Activated T-cell treated with anti-CD3 and anti-CD28 coated beads for 1 hour (primary cell): ENCODE data around the gene ROCK2.
A peak's percentile ranks its signal among the peaks of the same experiment; 100 is the strongest.

Experiments used
- DNase-seq: peaks from one replicate; pipeline ENCODE4 v3.0.0-alpha.2; 2020; ENCODE audit warnings: low read depth

The ROCK2 gene

DNA sequence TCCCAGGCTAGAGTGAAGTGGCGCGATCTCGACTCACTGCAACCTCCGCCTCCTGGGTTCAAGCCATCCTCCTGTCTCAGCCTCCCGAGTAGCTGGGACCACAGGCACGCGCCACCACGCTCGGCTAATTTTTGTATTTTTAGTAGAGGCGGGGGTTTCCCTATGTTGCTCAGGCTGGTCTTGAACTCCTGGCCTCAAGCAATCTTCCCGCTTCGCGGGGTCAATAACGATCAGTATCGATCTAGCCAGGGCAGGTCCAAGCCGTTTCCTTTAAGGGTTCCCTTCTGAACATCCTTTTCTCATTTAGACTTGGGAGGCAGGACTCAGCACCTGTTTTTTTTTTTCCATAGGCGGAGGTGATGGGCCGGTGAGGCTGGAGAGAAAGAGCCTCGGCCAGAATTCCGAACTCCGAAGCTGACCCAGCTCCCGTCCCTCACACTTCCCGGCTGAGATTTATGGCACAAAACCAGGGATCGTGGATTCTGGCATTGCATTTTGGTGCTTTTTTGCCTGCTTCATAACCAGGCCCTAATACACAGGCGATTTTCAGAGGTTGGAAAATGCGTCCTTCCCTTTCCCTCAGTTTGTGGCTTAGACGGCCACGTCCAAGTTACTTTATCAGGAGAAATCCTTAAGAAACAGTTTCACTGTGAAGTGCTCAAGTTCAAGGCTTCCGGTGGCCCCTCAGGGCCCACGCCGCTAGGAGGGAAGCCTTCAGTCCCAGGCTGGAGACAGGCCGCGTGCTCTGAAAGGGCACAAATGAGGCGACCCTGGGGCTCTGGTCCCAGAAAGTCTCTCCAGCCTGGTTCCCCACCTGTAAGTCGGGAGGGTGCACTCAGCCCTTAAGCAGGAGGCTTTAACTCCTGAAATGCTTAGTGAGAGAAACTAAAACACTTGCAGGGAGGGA, 190.2 kb downstream of the ROCK2 start:
- peak; percentile 9 for DNase-seq

DNA sequence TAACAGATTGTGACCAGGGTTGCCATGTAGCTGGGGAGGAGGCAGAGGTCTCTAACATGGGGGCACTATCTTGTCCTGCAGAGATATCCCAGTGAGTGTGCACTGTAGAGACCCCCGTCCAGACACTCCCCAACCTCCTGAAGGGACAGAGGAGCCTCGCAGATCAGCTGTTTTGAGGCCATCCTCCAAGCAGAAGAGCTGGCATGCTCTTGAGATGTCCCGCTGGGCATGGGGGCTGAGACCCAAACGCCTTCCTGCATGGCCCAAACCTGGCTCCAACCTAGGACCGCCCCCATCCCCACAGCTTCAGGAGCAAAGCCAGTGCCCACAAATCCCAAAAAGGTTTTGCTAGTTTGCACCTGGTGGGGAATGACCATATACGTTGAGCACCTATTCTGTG, 191.8 kb downstream of the ROCK2 start:
- DNase-seq = no peak

DNA sequence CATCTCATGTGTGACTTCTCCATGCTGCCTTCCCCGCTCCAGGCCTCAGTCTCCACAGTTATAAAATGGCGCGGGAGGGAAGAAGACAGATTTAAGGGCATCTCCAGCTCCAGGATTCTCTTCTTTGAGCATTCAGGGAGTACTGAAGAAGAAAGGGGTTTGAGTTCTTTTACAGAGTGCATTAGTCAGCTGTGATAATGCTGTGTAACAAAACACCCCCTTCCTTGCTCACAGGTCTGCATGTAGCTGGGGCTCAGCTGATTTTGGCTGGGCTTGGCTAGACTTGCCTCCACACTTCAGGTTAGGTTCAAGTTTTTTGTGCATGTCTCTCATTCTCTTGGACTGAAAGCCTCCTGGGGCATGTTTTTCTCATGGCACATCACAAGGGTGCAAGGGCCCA, 197.2 kb downstream of the ROCK2 start:
- DNase-seq = no peak

DNA sequence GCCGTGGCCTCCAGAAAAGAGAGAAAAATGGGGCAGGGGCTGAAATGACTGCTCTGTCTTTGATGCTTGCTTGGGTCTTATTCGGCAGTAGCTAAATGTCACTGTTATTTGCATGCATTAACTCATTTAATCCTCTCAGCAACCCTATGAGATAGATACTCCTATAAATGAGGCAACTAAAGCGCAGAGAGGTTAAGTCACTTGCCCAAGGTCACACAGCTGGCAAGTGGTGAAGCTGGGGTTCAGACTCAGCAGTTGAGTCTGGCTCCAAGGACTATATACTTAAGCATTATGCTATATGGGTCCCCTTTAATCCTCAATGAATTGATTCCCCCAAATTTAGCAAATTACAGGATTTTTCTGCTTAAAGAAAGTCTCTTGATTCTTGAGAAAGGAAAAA, 198.4 kb downstream of the ROCK2 start:
- DNase-seq = no peak

DNA sequence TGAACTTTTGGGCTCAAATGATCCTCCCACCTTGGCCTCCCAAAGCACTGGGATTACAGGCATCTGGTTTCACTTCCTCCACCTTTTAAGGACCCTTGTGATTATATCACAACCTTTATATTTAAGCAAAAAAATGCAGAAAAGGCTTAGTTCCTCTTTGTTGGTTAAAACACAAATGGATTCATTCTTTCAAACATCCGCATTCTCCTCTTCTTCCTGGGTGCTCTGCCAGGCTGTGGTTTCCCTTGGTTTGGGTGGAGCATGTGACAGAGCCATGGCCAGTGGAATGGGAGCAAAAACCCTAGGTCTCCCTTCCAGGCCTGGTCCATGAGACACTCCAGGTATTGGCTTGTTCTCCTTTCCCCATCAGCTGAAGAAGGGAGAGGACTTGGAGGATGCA, 199.1 kb downstream of the ROCK2 start:
- DNase-seq = no peak

DNA sequence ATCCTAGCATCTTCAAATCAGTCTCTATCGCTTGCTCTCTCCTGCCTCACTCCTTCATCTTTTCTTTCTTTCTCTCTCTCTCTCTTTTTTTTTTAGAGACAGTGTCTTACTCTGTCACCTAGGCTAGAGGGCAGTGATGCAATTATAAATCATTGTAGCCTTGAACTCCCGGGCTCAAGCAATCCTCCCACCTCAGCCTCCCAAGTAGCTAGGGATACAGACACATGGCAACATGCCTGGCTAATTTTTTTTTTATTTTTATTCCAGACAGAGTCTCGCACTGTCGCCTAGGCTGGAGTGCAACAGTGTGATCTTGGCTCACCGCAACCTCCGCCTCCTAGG, 199.7 kb downstream of the ROCK2 start:
- DNase-seq = no peak

DNA sequence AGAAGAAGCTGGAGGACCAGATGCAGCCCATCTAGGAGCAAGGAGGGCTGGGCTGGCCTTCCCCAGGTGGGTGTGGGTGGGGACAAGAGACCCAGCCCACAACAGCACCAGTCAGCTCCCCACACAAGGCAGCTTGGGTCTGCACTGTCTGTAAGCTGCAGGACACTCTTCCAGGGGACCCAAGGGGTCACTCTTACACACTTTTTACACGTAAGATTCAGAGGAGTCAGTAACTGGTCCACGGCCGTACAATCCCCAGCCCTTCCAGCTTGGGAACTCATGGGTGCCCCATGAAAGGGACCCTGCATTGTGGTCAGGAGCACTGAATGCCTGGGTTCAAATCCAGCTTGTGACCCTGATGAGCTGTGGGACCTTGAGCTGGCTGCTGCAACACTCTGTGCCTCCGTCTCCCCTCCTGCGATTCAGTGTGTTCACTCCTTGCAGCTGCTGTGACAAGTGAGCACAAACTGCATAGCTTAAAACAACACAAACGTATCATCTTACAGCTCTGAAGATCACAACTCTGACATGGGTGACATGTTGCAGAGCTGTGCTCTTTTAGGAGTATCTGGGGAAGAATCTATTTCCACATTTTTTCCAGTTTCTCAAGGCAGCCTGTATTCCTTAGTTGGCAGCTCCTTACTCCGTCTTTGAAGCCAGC, 200.2 kb downstream of the ROCK2 start:
- no peak for DNase-seq

DNA sequence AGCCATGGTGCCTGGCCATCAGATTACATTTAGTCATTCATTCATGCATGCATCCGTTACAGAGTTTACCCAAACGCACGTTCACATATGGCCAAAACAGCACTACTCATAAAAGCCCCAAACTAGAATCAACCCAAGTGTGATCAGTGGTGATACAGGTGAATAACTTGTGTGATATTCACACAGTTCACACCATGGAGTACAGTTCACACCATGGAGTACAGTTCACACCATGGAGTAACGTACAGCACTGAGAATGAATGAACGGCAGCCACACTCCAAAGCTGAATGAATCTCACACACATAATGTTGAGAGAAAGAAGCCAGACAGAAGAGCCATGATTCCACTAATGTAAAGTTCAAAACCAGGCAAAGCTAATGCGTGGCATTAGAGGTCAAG, 201.4 kb downstream of the ROCK2 start:
- no peak for DNase-seq

DNA sequence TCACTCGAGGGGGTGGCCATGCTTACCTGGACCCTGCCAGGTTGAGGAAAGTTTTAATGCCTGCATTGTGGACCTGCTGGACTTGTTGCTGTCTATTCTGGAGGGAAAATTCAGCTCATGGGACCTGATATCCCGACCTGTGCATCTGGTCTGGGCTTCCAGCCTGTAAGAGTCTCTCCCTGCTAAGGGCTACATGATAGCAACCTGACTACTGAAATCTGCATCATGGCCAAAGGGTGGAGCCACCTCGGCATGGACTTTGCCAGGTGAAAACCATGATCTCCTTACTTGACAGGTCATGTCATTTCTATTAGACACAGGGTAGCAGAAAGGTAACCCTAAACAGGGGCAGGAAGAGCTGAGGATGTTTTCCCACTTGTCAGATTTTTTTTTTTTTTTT, 202.1 kb downstream of the ROCK2 start:
- no peak for DNase-seq

DNA sequence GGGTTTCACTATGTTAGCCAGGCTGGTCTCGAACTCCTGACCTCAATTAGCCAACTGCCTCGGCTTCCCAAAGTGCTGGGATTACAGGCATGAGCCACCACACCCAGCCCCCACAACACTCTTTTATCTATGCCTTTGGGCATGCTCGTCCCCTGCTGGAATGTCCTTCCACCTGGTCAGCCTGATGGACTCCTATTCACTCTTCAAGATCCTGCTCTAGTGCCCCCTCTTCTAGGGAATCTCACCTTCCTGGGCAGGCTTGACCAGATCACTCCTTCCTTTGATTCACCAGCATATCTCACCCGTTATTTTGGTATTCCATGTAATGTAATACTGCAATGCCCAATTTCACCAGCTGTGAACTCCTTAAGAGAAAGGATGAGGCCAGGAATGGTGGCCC, 203.1 kb downstream of the ROCK2 start:
- DNase-seq = no peak

DNA sequence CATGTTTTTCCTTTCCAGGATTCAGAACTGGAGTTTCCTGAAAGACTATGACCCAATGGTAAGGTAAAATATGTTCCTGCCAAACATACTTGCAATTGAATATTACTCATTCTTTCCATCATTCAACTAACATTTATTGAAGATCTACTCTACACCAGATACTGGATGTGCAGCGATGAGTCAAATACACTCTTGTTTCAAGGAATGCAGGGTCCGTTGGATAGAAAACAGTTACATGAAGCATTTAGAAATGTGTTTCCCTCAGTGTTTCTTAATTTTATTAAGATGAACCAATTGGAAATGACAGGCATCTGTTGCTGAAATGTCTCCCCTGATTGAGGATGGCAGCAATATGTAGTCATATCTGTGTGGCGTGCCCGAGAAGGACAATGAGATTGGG, 203.9 kb downstream of the ROCK2 start:
- DNase-seq = no peak

DNA sequence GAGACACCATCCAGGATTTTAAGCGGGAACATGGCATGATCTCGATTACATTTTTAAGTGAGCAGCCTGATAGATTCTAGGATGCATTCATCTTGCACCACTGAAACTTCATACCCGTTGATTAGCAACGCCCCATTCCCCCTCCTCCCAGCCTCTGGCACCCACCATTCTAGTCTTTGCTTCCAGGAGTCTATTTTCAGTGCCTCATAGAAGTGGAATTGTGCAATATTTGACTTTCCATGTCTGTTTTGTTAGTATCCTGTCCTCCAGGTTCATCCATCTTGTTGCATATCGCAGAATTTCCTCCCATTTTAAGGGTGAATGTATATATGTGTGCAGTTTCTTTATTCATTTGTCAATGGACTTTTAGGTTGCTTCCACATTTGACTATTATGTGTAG, 210.1 kb downstream of the ROCK2 start:
- DNase-seq = no peak

DNA sequence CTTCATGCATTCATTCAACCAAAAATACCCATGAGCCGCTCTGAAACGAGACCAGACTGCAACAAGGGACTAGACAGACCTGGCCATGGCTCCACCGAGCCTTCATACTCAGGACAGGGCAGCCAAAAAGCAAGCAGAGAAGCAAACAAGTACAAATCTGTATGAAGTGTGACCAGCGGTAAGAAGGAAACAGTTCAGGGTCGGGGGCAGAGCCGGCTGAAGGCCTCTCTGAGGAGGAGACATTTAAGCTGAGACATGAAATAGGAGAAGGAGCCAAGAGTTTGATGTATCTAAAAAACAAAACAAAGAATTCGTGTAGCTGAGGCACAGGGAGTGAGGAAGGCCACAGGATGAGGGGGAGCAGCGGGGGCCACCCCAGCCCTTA, 210.5 kb downstream of the ROCK2 start:
- no peak for DNase-seq

DNA sequence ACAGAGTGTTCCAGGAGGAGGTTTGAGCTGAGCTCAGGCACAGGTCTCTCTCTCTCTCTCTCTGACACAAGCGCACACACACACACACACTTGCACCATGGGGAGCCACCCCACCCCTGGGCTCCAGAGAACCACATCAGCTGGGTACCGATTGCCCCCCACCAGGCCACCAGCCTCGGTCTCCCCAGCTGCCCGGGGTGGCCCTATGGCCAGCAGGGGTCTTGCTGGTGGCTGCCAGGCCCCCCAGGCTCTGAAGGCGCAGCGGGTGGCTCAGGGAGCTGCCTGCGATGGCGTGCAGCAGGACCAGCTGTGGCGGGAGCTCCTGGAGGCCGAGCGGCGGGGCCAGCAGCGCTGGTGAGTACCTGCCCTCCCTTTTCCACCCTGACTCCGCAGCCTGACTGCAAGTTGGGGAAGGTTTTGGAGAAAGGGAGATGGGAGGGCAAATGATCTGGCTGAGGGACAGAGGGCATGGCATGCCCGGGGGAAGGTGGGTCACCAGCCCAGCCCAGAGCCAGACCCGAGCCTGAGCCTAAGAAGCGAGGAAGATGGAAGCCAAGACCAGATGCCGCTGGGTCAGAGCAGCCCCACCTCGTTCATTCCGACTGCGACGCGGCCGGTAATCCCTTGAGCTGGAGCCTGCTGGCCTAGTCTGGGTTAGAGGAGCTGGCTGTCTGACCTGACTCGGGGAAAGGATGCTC, 211.0 kb downstream of the ROCK2 start:
- DNase-seq = no peak

DNA sequence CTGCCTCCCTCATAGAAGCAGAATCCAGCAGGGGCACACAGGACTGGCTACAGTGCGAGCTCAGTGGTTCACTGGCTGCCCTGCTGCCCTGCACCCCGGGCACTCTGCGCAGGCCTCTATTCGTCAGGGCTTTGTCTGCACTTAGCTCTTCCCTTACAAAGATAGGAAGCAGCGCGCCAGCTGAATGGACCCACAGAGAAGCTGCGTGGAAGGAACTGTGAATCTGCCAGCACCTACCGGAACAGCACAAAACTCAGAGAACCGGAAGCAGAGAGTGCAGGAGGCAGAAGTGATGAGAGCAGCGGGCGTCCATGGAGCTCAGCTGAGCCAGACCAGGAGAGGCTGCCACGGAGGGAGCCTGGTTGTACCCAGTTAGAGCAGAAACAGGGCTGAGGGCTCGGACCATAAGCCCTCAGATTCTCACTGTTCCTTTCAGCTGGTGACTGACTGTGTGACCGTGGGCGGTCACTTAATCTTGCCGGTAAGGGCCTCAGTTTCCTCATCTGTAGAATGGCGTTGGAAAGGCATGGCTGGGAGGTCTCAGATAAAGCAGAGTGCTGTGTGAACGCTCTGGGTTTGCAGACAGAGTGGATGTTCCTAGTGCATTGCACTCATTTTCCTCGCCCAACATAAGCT, 212.3 kb downstream of the ROCK2 start:
- no peak for DNase-seq

DNA sequence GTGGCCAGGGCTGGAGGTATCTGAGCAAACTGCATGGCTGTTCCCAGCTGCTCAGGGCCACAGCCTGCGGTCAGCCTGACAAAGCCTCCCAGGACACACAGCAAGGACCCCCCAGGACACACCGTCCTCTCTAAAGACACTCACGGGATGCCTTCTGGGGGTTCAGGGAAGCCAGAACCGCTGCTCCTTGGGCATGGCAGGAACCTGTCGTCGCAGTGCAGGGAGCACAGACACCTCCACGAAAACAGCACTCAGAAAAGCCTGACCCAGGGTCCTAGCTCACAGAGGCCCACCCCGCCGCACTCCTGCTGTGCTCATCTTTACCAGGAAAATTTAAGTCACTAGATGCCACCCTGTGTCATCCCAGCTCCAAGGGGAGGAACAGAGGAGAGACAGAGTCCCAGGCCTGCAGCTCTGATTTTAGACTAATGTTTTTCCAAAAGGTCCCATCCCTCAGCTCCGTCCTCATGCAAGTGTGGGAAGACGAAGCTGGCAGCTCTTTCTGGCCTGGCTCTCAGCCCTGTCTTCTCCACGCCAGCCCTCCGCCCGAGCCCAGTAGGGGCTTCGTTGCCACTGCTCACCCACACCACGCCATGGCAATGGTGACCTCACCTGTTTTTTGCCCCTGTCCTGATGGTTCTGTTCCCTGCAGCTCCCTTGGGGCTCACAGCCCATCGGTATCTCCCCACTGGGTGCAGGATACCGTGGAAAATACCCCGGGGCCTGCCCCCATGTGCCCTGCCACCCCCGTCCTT, 213.1 kb downstream of the ROCK2 start:
- no peak for DNase-seq
